ENCODE results near the gene HNRNPC.

HNRNPC gene

GRCh38 chr14:21191809-21192446 lies 77.3 kb downstream of the HNRNPC start:
- peak overlapping the region; percentile 4 for H3K4me3 ChIP-seq (ENCODE audit: low read depth, low read length)
- TF ChIP-seq CTCF (IDR thresholded peaks at IDR 0.05; ENCODE audit: low read depth, low read length): no peak
- DNase-seq (ENCODE audit: low read depth, low spot score): no peak
- in situ Hi-C loops (cut with HindIII; ENCODE audit: low sequenced_read_pairs): no loop called here

DNA sequence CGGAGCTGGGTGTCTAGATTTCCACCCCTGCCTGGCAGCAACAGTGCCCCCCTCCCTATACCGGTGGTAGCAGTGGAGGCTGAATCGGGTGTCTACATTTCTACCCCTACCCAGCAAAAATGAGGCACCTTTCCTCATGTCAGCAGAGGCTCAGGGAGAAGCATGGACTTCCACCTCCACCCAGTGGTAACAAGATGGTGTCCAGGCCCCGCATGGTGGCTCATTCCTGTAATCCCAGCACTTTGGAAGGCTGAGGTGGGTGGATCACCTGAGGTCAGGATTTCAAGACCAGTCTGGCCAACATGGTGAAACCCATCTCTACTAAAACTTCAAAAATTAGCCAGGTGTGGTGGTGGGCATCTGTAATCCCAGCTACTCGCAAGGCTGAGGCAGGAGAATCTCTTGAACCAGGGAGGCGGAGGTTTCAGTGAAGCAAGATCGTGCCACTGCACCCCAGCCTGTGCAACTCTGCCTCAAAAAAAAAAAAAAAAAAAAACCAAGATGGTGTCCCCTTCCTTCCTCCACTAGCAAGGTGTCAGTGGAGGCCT lies 77.9 kb downstream of the HNRNPC start:
- in situ Hi-C loops (cut with HindIII; ENCODE audit: low sequenced_read_pairs): no loop called here
- DNase-seq (ENCODE audit: low read depth, low spot score): no peak
- no peak overlapping the region for H3K4me3 ChIP-seq (ENCODE audit: low read depth, low read length)
- TF ChIP-seq CTCF (IDR thresholded peaks at IDR 0.05; ENCODE audit: low read depth, low read length): no peak

DNA sequence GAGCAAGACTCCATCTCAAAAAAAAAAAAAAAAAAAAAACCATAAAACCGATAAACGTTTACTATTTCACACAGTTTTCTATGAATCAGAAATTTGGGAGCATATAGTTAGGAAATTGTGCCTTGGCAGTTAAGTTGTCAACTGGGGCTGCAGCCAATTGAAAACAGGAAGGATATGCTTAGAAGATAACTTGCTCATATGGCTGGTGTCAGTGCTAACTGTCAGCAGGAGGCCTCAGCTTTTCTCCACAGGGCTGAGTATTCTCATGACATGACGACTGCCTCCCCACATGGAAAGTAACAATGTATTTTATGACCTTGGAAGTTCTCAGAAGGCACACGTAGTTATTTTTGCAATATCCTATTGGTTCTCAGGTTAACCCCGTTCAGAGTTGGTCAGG lies 83.8 kb downstream of the HNRNPC start:
- TF ChIP-seq CTCF (IDR thresholded peaks at IDR 0.05; ENCODE audit: low read depth, low read length): no peak
- H3K4me3 ChIP-seq (ENCODE audit: low read depth, low read length): no peak overlapping the region
- DNase-seq (ENCODE audit: low read depth, low spot score): peak; percentile 49
- in situ Hi-C loops (cut with HindIII; ENCODE audit: low sequenced_read_pairs): no loop called here

GRCh38 chr14:21184254-21184653 lies 85.0 kb downstream of the HNRNPC start:
- TF ChIP-seq CTCF (IDR thresholded peaks at IDR 0.05; ENCODE audit: low read depth, low read length): no peak
- H3K4me3 ChIP-seq (ENCODE audit: low read depth, low read length): no peak overlapping the region
- in situ Hi-C loops (cut with HindIII; ENCODE audit: low sequenced_read_pairs): no loop called here
- DNase-seq (ENCODE audit: low read depth, low spot score): no peak

DNA sequence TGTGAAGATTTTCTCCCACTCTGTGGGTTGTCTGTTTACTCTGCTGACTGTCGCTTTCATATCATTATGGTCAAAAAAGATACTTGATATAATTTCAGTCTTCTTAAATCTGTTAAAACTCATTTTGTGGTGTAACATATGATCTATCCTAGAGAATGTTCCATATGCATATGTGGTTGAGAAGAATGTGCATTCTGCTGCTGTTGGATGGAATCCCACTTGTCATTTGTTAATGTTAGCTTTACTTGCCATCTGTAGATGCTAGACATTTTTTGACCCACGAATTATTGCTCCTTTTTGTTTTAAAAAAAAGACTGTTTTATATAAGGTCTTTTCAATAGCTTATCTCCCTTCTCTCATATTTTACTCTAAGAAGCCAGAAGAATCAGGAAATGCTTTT lies 87.1 kb downstream of the HNRNPC start:
- in situ Hi-C loops (cut with HindIII; ENCODE audit: low sequenced_read_pairs): no loop called here
- H3K4me3 ChIP-seq (ENCODE audit: low read depth, low read length): no peak overlapping the region
- no peak for TF ChIP-seq CTCF (IDR thresholded peaks at IDR 0.05; ENCODE audit: low read depth, low read length)
- DNase-seq (ENCODE audit: low read depth, low spot score): no peak

- no peak overlapping the region for H3K4me3 ChIP-seq (ENCODE audit: low read depth, low read length)
- in situ Hi-C loops (cut with HindIII; ENCODE audit: low sequenced_read_pairs): no loop called here
- no peak for DNase-seq (ENCODE audit: low read depth, low spot score)
- no peak for TF ChIP-seq CTCF (IDR thresholded peaks at IDR 0.05; ENCODE audit: low read depth, low read length)
These were observed 98.1 kb downstream of the HNRNPC start for GRCh38 chr14:21171128-21171527.

Measured in astrocyte of the spinal cord (primary cell).